DMS79 (cell line): ENCODE data around the gene HOXD3.

Experiments used
- DNase-seq: peaks from one replicate; lab custom pipeline; 2025; lab: John Stamatoyannopoulos, UW

HOXD3 gene

GRCh38 chr2:176162911-176163671 lies 6.0 kb downstream of the HOXD3 start:
- no peak for DNase-seq

- no peak for DNase-seq
Observed at GRCh38 chr2:176163672-176164056, 6.6 kb downstream of the HOXD3 start.

GRCh38 chr2:176164201-176164600 lies 7.1 kb downstream of the HOXD3 start:
- DNase-seq: no peak

GRCh38 chr2:176164611-176165369 lies 7.7 kb downstream of the HOXD3 start:
- DNase-seq: peak; percentile 4

GRCh38 chr2:176165370-176166050 lies 8.4 kb downstream of the HOXD3 start:
- no peak for DNase-seq

- DNase-seq: no peak
Observed at GRCh38 chr2:176166272-176166671, 9.2 kb downstream of the HOXD3 start.

GRCh38 chr2:176167398-176167797 lies 10.3 kb downstream of the HOXD3 start:
- no peak for DNase-seq

- DNase-seq: no peak
Observed at GRCh38 chr2:176169181-176169580, 12.1 kb downstream of the HOXD3 start.

- no peak for DNase-seq
Observed at GRCh38 chr2:176169711-176170110, 12.6 kb downstream of the HOXD3 start.

GRCh38 chr2:176170602-176171305 lies 13.6 kb downstream of the HOXD3 start:
- no peak for DNase-seq

GRCh38 chr2:176171351-176172006 lies 14.4 kb downstream of the HOXD3 start:
- DNase-seq: no peak

- DNase-seq: no peak
Observed at GRCh38 chr2:176172007-176172894, 15.1 kb downstream of the HOXD3 start.

- no peak for DNase-seq
Observed at GRCh38 chr2:176172895-176173566, 15.9 kb downstream of the HOXD3 start.

GRCh38 chr2:176173567-176174381 lies 16.7 kb downstream of the HOXD3 start:
- no peak for DNase-seq

GRCh38 chr2:176174382-176174823 lies 17.3 kb downstream of the HOXD3 start:
- DNase-seq: no peak

GRCh38 chr2:176174824-176175708 lies 18.0 kb downstream of the HOXD3 start:
- no peak for DNase-seq

GRCh38 chr2:176175709-176176607 lies 18.9 kb downstream of the HOXD3 start:
- DNase-seq: no peak
